ENCODE measurements around the gene ZFPL1. TPM values are rescaled to one million over a fixed set of nuclear protein-coding genes. Genes with fewer than 3 reads are reported as not detected.

Gene ZFPL1
- total RNA-seq, 4 donors from 2014 or later = 26.3 to 43.9 (median 33.3) TPM

GRCh38 chr11:65125197-65126056 is 41.4 kb downstream of the ZFPL1 start:
- Histone ChIP-seq H3K9me3 (no peaks in the 10 kb centered on the region), H3K36me3 (peaks cover 0 to 75% of the 10 kb centered on the region in 2 donors), H3K4me1 (peaks cover 0 to 32% (median 13%) of the 10 kb centered on the region in 3 donors), H3K27me3 (no peaks in the 10 kb centered on the region), H3K27ac (no peak overlapping the region), H3K4me3 (no peak overlapping the region)
- TF ChIP-seq EP300 (IDR thresholded peaks at IDR 0.05) = no peak
- TF ChIP-seq CTCF (IDR thresholded peaks at IDR 0.05) = no peak
- no peak for TF ChIP-seq POLR2AphosphoS5 (IDR thresholded peaks at IDR 0.05)
- TF ChIP-seq POLR2A (IDR thresholded peaks at IDR 0.05) = no peak
- no peak for ATAC-seq
- 67% methylated on average over 3 of the region's 12 CpGs; no CpG with 5 or more reads in 1 of the 2 donors for WGBS, 2 donors (ENCODE audit: low coverage in 1 of 2)

GRCh38 chr11:65126624-65127274 is 42.7 kb downstream of the ZFPL1 start:
- ATAC-seq = no peak
- Histone ChIP-seq H3K27ac (no peak overlapping the region), H3K9me3 (no peaks in the 10 kb centered on the region), H3K27me3 (no peaks in the 10 kb centered on the region), H3K36me3 (peaks cover 0 to 79% of the 10 kb centered on the region in 2 donors), H3K4me1 (peaks cover 0 to 27% (median 6%) of the 10 kb centered on the region in 3 donors), H3K4me3 (no peak overlapping the region)
- 77 to 93% methylated on average over 2 of the region's 6 CpGs for WGBS, 2 donors (ENCODE audit: low coverage in 1 of 2)
- TF ChIP-seq POLR2A (IDR thresholded peaks at IDR 0.05) (no peak), EP300 (IDR thresholded peaks at IDR 0.05) (no peak), POLR2AphosphoS5 (IDR thresholded peaks at IDR 0.05) (no peak), CTCF (IDR thresholded peaks at IDR 0.05) (no peak)

- peaks cover 0 to 32% (median 6%) of the 10 kb centered on the region in 3 donors for H3K4me1 ChIP-seq
- TF ChIP-seq CTCF (IDR thresholded peaks at IDR 0.05) (no peak), EP300 (IDR thresholded peaks at IDR 0.05) (no peak), POLR2AphosphoS5 (IDR thresholded peaks at IDR 0.05) (no peak), POLR2A (IDR thresholded peaks at IDR 0.05) (no peak)
- 56 to 74% methylated on average over 2 to 7 of the region's 12 CpGs for WGBS, 2 donors (ENCODE audit: low coverage in 1 of 2)
- no peak overlapping the region for H3K4me3 ChIP-seq
- no peaks in the 10 kb centered on the region for H3K9me3 ChIP-seq
- H3K27ac ChIP-seq = no peak overlapping the region
- ATAC-seq = no peak
- H3K36me3 ChIP-seq = peaks cover 0 to 88% of the 10 kb centered on the region in 2 donors
- H3K27me3 ChIP-seq = no peaks in the 10 kb centered on the region
These were observed 43.6 kb downstream of the ZFPL1 start for GRCh38 chr11:65127473-65128181.

- H3K27me3 ChIP-seq = no peaks in the 10 kb centered on the region
- 67% methylated on average over 3 of the region's 15 CpGs; no CpG with 5 or more reads in 1 of the 2 donors for WGBS, 2 donors (ENCODE audit: low coverage in 1 of 2)
- no peak for ATAC-seq
- H3K27ac ChIP-seq = no peak overlapping the region
- H3K9me3 ChIP-seq = no peaks in the 10 kb centered on the region
- no peak overlapping the region for H3K4me3 ChIP-seq
- peaks cover 0 to 93% of the 10 kb centered on the region in 2 donors for H3K36me3 ChIP-seq
- peaks cover 0 to 32% (median 9%) of the 10 kb centered on the region in 3 donors for H3K4me1 ChIP-seq
- TF ChIP-seq EP300 (IDR thresholded peaks at IDR 0.05) = no peak
- no peak for TF ChIP-seq POLR2A (IDR thresholded peaks at IDR 0.05)
- TF ChIP-seq POLR2AphosphoS5 (IDR thresholded peaks at IDR 0.05) = no peak
These were observed 44.4 kb downstream of the ZFPL1 start for GRCh38 chr11:65128182-65129145.

All from gastroesophageal sphincter (tissue), 4 donors.